PC-3 (cell line): ENCODE results near the gene BAZ2B.

Source experiments
- CTCF ChIP-seq: fragments of 300-600 bp; sonication (generic); conservative IDR thresholded peaks from 2 replicates; pipeline ENCODE4 v1.5.1; 2017; ENCODE audit warnings: antibody characterized with exemption, low read depth, mild to moderate bottlenecking, low read length
- EZH2phosphoT487 ChIP-seq: fragments of 300-600 bp; sonication (generic); IDR thresholded peaks from 2 replicates; pipeline ENCODE4 v1.6.1; 2018; ENCODE audit warnings: mild to moderate bottlenecking, antibody characterized with exemption, low read length, borderline replicate concordance

- TF ChIP-seq CTCF (no peak), EZH2phosphoT487 (no peak)
Measured at GRCh38 chr2:159462201-159462785, 154.1 kb downstream of the BAZ2B start.
